GM23248 (cell line): ENCODE measurements around the gene SDK2.

Experiments
- EZH2 ChIP-seq: fragments of 200-600 bp; sonication (generic); IDR thresholded peaks from 2 replicates; pipeline ENCODE4 v1.6.1; 2018; ENCODE audit warnings: antibody characterized with exemption, mild to moderate bottlenecking; ENCODE audit not compliant: insufficient read depth, poor library complexity, severe bottlenecking
- EZH2phosphoT487 ChIP-seq: fragments of 200-600 bp; sonication (generic); IDR thresholded peaks from 2 replicates; pipeline ENCODE4 v1.6.1; 2018; ENCODE audit warnings: antibody characterized with exemption, moderate library complexity, mild to moderate bottlenecking, low read depth; ENCODE audit not compliant: insufficient read depth

GRCh38 chr17:73292031-73292531 lies 352.2 kb downstream of the SDK2 start:
- TF ChIP-seq EZH2: no peak
- TF ChIP-seq EZH2phosphoT487: no peak
